Gastroesophageal sphincter (tissue), 4 donors: ENCODE data around the gene CDC42BPG. TPM values are rescaled to one million over a fixed set of nuclear protein-coding genes. Genes with fewer than 3 reads are reported as not detected.

Experiments used
- ATAC-seq: fragments of 150-250 bp; one replicate; pipeline ENCODE4 v1.9.1; 2016; ENCODE audit warnings: mild to moderate bottlenecking, moderate library complexity
- H3K27ac ChIP-seq, 4 donors: fragments of 200-600 bp; sonication (generic) in 3 of 4; 1 replicate in 3 of 4; 2 replicates in 1 of 4; pipeline ENCODE4 v1.5.1; 2016 to 2019
- H3K27me3 ChIP-seq: fragments of 200-600 bp; sonication (generic); one replicate; pipeline ENCODE4 v1.5.1; 2019
- H3K36me3 ChIP-seq, 2 donors: fragments of 200-600 bp; sonication (generic); one replicate each; pipeline ENCODE4 v1.5.1; 2019; ENCODE audit warnings: control low read depth in 1 of 2
- H3K4me1 ChIP-seq, 3 donors: fragments of 200-600 bp; sonication (generic); 1 replicate in 2 of 3; 2 replicates in 1 of 3; pipeline ENCODE4 v1.5.1; 2016 to 2019; ENCODE audit warnings: control low read depth in 2 of 3
- H3K4me3 ChIP-seq, 2 donors: fragments of 200-600 bp; sonication (generic); one replicate each; pipeline ENCODE4 v1.5.1; 2019; ENCODE audit warnings: mild to moderate bottlenecking in 1 of 2, moderate library complexity in 1 of 2
- H3K9me3 ChIP-seq, 3 donors: fragments of 200-600 bp; sonication (generic); one replicate each; pipeline ENCODE4 v1.5.1; 2017 to 2019; ENCODE audit warnings: control low read depth in 2 of 3
- CTCF ChIP-seq, 4 experiments: fragments of 200-600 bp in 2 of 4; fragments of 450-650 bp in 2 of 4; sonication (generic) in 1 of 4; IDR thresholded peaks; one replicate each; pipeline ENCODE4 v1.5.1; 2017 to 2019; ENCODE audit warnings: antibody characterized with exemption in 4 of 4, mild to moderate bottlenecking in 2 of 4, moderate library complexity in 2 of 4
- EP300 ChIP-seq: sonication (generic); formaldehyde crosslinking; IDR thresholded peaks from one replicate; pipeline ENCODE4 v1.6.1; 2017; ENCODE audit warnings: antibody characterized with exemption, mild to moderate bottlenecking
- POLR2A ChIP-seq, 2 donors: fragments of 450-650 bp; IDR thresholded peaks; one replicate each; pipeline ENCODE4 v1.6.1; 2017; ENCODE audit warnings: antibody characterized with exemption in 2 of 2, mild to moderate bottlenecking in 2 of 2, moderate library complexity in 1 of 2
- POLR2AphosphoS5 ChIP-seq: sonication (generic); formaldehyde crosslinking; IDR thresholded peaks from one replicate; pipeline ENCODE4 v1.6.1; 2017; ENCODE audit warnings: antibody characterized with exemption
- WGBS, 2 donors: methylation state at CpG; one replicate each; pipeline ENCODE4 v1.1.5; 2018; ENCODE audit warnings: low coverage in 1 of 2; 5-methylcytosine and 5-hydroxymethylcytosine counted together
- total RNA-seq, 4 donors: library from RNA; depleted of rRNA; stranded (reverse); fragments of >200 nt; gene quantifications; one replicate each; pipeline ENCODE4 v1.1.0, GENCODE V29; 2016

CDC42BPG gene
- total RNA-seq, 4 donors from 2014 or later: 0.08 to 0.94 (median 0.22) TPM

DNA sequence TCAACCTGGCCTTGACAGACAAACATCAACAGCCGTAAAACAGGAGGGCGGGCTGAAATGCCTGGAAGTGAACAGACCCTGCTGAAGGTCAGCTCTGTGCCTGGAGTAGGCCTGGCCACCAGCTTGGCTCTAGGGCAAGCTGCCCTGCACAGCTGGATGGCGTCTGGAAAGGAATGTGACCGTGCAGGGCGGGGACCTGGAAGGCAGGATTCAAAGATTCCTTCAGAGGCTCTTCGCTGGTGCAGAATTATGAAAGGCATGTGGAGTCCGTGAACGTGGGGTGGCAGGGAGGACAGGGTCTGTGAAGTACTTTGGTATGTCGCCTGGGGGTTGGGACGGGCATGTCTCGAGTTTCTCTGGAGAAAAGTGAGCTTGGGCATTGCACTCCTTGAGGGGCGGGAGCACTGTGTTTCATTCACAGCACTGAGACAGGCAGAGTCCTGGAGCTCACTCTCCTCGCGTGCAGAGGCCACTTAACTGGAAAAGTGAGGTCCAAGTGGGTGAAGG, 32.4 kb upstream of the CDC42BPG start:
- 1 to 10% methylated on average over 7 to 11 of the region's 14 CpGs for WGBS, 2 donors
- TF ChIP-seq POLR2AphosphoS5: peak; percentile 8
- TF ChIP-seq POLR2A (IDR thresholded peaks at IDR 0.05): no peak
- no peak for TF ChIP-seq EP300
- TF ChIP-seq CTCF (IDR thresholded peaks at IDR 0.05): no peak
- Histone ChIP-seq H3K9me3 (no peaks in the 10 kb centered on the region), H3K36me3 (peaks cover 0 to 25% of the 10 kb centered on the region in 2 donors), H3K27ac (peak overlapping the region; percentile 57 to 97 (median 97)), H3K27me3 (no peaks in the 10 kb centered on the region), H3K4me1 (peaks cover 0 to 82% (median 43%) of the 10 kb centered on the region in 3 donors), H3K4me3 (peak overlapping the region; percentile 74 to 92)
- no peak for ATAC-seq

- WGBS, 2 donors: 15 to 29% methylated on average over 7 of the region's 11 CpGs
- H3K27ac ChIP-seq: peak overlapping the region; percentile 57 to 97 (median 97)
- peaks cover 0 to 88% (median 48%) of the 10 kb centered on the region in 3 donors for H3K4me1 ChIP-seq
These were observed 31.8 kb upstream of the CDC42BPG start for GRCh38 chr11:64876229-64876750.

DNA sequence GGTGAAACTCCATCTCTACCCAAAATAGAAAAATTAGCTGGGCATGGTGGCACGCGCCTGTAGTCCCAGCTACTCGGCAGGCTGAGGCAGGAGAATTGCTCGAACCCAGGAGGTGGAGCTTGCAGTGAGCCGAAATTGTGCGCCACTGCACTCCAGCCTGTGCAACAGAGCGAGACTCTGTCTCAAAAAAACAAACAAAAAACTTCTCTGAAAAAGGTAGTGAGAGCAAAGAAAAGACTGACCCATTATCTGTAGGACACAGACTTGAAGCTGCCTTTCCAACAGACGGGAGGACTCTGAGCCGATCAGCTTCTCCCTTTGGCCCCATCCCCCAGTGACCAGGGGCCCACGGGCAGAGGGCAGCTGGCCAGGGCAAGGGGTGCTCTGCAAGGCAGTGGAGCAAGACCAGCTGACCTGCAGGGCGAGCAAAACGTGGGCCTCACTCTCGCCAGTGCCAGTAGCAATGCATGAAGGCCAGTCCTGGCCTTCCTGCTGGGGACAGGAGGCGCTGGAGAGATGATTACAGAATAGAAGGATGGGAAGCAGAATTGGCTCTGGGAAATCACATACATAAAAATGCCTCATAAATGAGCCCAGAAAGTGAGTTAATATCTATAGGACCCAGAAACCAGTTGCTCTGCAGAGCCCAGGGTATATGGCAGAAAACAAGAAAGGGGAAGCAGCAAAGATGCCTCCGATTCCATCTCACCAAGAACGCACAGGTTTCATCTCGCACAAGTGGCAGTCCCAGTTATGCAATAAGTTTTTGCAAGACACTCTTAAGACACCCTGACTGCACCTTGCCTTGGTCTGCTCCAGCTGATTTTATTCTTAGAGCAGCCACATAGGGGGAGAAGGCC, 31.1 kb upstream of the CDC42BPG start:
- peaks cover 0 to 33% of the 10 kb centered on the region in 2 donors for H3K36me3 ChIP-seq
- no peak for ATAC-seq
- no peaks in the 10 kb centered on the region for H3K9me3 ChIP-seq
- H3K4me3 ChIP-seq: peak overlapping the region; percentile 74 to 92
- peak overlapping the region; percentile 57 to 97 (median 97) for H3K27ac ChIP-seq
- no peak for TF ChIP-seq CTCF (IDR thresholded peaks at IDR 0.05)
- TF ChIP-seq POLR2A (IDR thresholded peaks at IDR 0.05): no peak
- TF ChIP-seq POLR2AphosphoS5: peak; percentile 21
- WGBS, 2 donors: 42 to 43% methylated on average over 4 to 10 of the region's 17 CpGs
- no peaks in the 10 kb centered on the region for H3K27me3 ChIP-seq
- peaks cover 3 to 90% (median 55%) of the 10 kb centered on the region in 3 donors for H3K4me1 ChIP-seq

More at GRCh38 chr11:64876229-64876750, 31.8 kb upstream of the CDC42BPG start:
- ATAC-seq: no peak
- H3K36me3 ChIP-seq: peaks cover 0 to 29% of the 10 kb centered on the region in 2 donors
- no peaks in the 10 kb centered on the region for H3K27me3 ChIP-seq
- H3K9me3 ChIP-seq: no peaks in the 10 kb centered on the region
- peak overlapping the region; percentile 74 to 92 for H3K4me3 ChIP-seq
- no peak for TF ChIP-seq CTCF (IDR thresholded peaks at IDR 0.05)
- TF ChIP-seq POLR2AphosphoS5: no peak
- no peak for TF ChIP-seq EP300
- no peak for TF ChIP-seq POLR2A (IDR thresholded peaks at IDR 0.05)

GRCh38 chr11:64874308-64875240, 30.1 kb upstream of the CDC42BPG start:
- Histone ChIP-seq H3K36me3 (peaks cover 0 to 33% of the 10 kb centered on the region in 2 donors), H3K27me3 (no peaks in the 10 kb centered on the region), H3K4me3 (peak overlapping the region in 1 of 2 donors; percentile 92), H3K9me3 (no peaks in the 10 kb centered on the region), H3K4me1 (peaks cover 4 to 90% (median 64%) of the 10 kb centered on the region in 3 donors), H3K27ac (peak overlapping the region; percentile 57 to 97 (median 97))
- WGBS, 2 donors: 59% methylated on average over 13 of the region's 29 CpGs; no CpG with 5 or more reads in 1 of the 2 donors
- ATAC-seq: no peak
- no peak for TF ChIP-seq EP300
- peak; percentile 44 for TF ChIP-seq POLR2AphosphoS5
